HPDE6-E6E7 (cell line): ENCODE measurements around the gene PRKCE.

ENCODE experiments used
- DNase-seq: peaks from one replicate; pipeline ENCODE4 v3.0.0; 2011; ENCODE audit warnings: missing footprints; ENCODE audit errors: extremely low spot score

The PRKCE gene

GRCh38 chr2:45754131-45755010, 102.9 kb downstream of the PRKCE start:
- DNase-seq = no peak

- DNase-seq = no peak
Measured at GRCh38 chr2:45755585-45756335, 104.3 kb downstream of the PRKCE start.

- no peak for DNase-seq
Measured at GRCh38 chr2:45758018-45758417, 106.5 kb downstream of the PRKCE start.

- no peak for DNase-seq
Measured at GRCh38 chr2:45759310-45759851, 107.9 kb downstream of the PRKCE start.

- no peak for DNase-seq
Measured at GRCh38 chr2:45761635-45762034, 110.2 kb downstream of the PRKCE start.

- no peak for DNase-seq
Measured at GRCh38 chr2:45763255-45763654, 111.8 kb downstream of the PRKCE start.

GRCh38 chr2:45763797-45764196, 112.3 kb downstream of the PRKCE start:
- DNase-seq = no peak

- DNase-seq = no peak
Measured at GRCh38 chr2:45765007-45765727, 113.7 kb downstream of the PRKCE start.

- DNase-seq = no peak
Measured at GRCh38 chr2:45765728-45766254, 114.3 kb downstream of the PRKCE start.

GRCh38 chr2:45768208-45768607, 116.7 kb downstream of the PRKCE start:
- DNase-seq = no peak

GRCh38 chr2:45769056-45769455, 117.6 kb downstream of the PRKCE start:
- no peak for DNase-seq

GRCh38 chr2:45769854-45770576, 118.5 kb downstream of the PRKCE start:
- DNase-seq = no peak

- no peak for DNase-seq
Measured at GRCh38 chr2:45770811-45771210, 119.3 kb downstream of the PRKCE start.

GRCh38 chr2:45771261-45771660, 119.8 kb downstream of the PRKCE start:
- no peak for DNase-seq

- DNase-seq = no peak
Measured at GRCh38 chr2:45772038-45772437, 120.6 kb downstream of the PRKCE start.

GRCh38 chr2:45773909-45774308, 122.4 kb downstream of the PRKCE start:
- DNase-seq = no peak

GRCh38 chr2:45774688-45775244, 123.3 kb downstream of the PRKCE start:
- no peak for DNase-seq

GRCh38 chr2:45776160-45776955, 124.9 kb downstream of the PRKCE start:
- no peak for DNase-seq

GRCh38 chr2:45777996-45778719, 126.7 kb downstream of the PRKCE start:
- DNase-seq = no peak
